ENCODE results near the gene HOXA6.

DNA sequence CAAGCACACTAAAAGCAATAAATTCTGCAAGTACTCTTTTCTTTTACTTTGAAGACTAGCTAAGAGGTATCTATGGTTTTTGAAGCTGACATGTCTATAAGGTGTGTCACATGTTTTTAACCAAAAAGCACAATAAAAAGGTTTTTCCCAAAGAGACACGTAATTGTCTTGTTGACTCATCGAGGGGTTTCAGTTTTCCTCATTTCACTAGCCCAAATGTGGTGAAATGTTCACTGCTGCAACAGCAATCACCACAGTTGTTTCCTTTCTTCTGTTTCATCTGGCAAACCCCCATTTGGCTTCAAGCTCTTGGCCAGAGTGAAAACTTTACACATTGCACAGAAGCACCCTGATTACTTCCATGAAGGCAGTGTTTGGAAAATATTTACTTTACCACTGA, 13.2 kb downstream of the HOXA6 start:
- no peak for TF ChIP-seq POLR2A (IDR thresholded peaks at IDR 0.05)
- TF ChIP-seq CTCF (IDR thresholded peaks at IDR 0.05): no peak
- TF ChIP-seq POLR2AphosphoS5 (IDR thresholded peaks at IDR 0.05): peak; percentile 52
